GM18907 (cell line): ENCODE data around the gene URGCP.

Experiments
- ATAC-seq: cut with Tn5 transposase; IDR thresholded peaks from one replicate; pipeline ENCODE4 v1.9.1; 2021; ENCODE audit warnings: mild to moderate bottlenecking, moderate library complexity; ENCODE audit not compliant: unreplicated experiment

The URGCP gene

GRCh38 chr7:43876241-43876640 lies 30.2 kb downstream of the URGCP start:
- ATAC-seq: no peak

GRCh38 chr7:43873300-43873699 lies 33.1 kb downstream of the URGCP start:
- no peak for ATAC-seq

GRCh38 chr7:43872406-43873110 lies 33.8 kb downstream of the URGCP start:
- ATAC-seq: no peak

GRCh38 chr7:43871064-43871463 lies 35.3 kb downstream of the URGCP start:
- ATAC-seq: no peak

GRCh38 chr7:43870316-43870715 lies 36.1 kb downstream of the URGCP start:
- ATAC-seq: no peak

GRCh38 chr7:43869867-43870240 lies 36.5 kb downstream of the URGCP start:
- peak; percentile 25 for ATAC-seq

- peak; percentile 94 for ATAC-seq
These were observed 37.2 kb downstream of the URGCP start, which contains the start of gene MRPS24 for GRCh38 chr7:43869006-43869866. MRPS24 (minus strand) TSS chr7:43869517; CDS start chr7:43869495, 22 bp downstream.

- peak; percentile 3 for ATAC-seq
These were observed 37.8 kb downstream of the URGCP start for GRCh38 chr7:43868681-43869005.

GRCh38 chr7:43868181-43868580 lies 38.2 kb downstream of the URGCP start:
- no peak for ATAC-seq

- no peak for ATAC-seq
These were observed 41.1 kb downstream of the URGCP start for GRCh38 chr7:43865277-43865676.

- no peak for ATAC-seq
These were observed 42.3 kb downstream of the URGCP start for GRCh38 chr7:43864126-43864525.

- no peak for ATAC-seq
These were observed 49.4 kb downstream of the URGCP start for GRCh38 chr7:43856996-43857395.

- no peak for ATAC-seq
These were observed 50.1 kb downstream of the URGCP start for GRCh38 chr7:43856316-43856715.

GRCh38 chr7:43855176-43855575 lies 51.2 kb downstream of the URGCP start:
- ATAC-seq: no peak

GRCh38 chr7:43851805-43852204 lies 54.6 kb downstream of the URGCP start:
- ATAC-seq: no peak

GRCh38 chr7:43850348-43851116 lies 55.9 kb downstream of the URGCP start:
- no peak for ATAC-seq

GRCh38 chr7:43849047-43849446 lies 57.3 kb downstream of the URGCP start:
- ATAC-seq: no peak

GRCh38 chr7:43847496-43847895 lies 58.9 kb downstream of the URGCP start:
- no peak for ATAC-seq

- ATAC-seq: no peak
These were observed 61.7 kb downstream of the URGCP start for GRCh38 chr7:43844662-43845061.

GRCh38 chr7:43844257-43844656 lies 62.1 kb downstream of the URGCP start:
- ATAC-seq: no peak

GRCh38 chr7:43843296-43843695 lies 63.1 kb downstream of the URGCP start:
- ATAC-seq: no peak
